MCF 10A (cell line): ENCODE data around the gene BCR. TPM values are rescaled to one million over a fixed set of nuclear protein-coding genes. Genes with fewer than 3 reads are reported as not detected.

ENCODE experiments used
- BruUV-seq: library from RNA; stranded (reverse); fragments of 400-500 nt; replicated peaks from 2 replicates; lab custom pipeline; 2021; lab: Mats Ljungman, UMichigan
- CTCF ChIA-PET: fragments of 300-600 bp; sonication (Branson Sonifier 250); formaldehyde crosslinking; extraction: SDS; loops from one replicate; lab custom pipeline; 2021; ENCODE audit warnings: antibody characterized with exemption, inconsistent platforms; lab: Yijun Ruan, JAX
- POLR2A ChIA-PET: fragments of 300-600, 350-650 bp; sonication (Branson Sonifier 250); formaldehyde crosslinking; extraction: SDS; loops from one replicate; lab custom pipeline; 2020; ENCODE audit warnings: antibody characterized with exemption, inconsistent platforms; lab: Yijun Ruan, JAX
- DNase-seq: peaks from one replicate; pipeline ENCODE4 v3.0.0-alpha.2; 2018; ENCODE audit not compliant: unreplicated experiment
- H3K27ac Mint-ChIP-seq: one replicate; pipeline ENCODE4 v1.8.0; 2022; ENCODE audit warnings: mild to moderate bottlenecking, low read depth, mixed read lengths; ENCODE audit not compliant: unreplicated experiment
- H3K27me3 Mint-ChIP-seq: one replicate; pipeline ENCODE4 v1.8.0; 2022; ENCODE audit warnings: mixed read lengths; ENCODE audit not compliant: insufficient read depth, unreplicated experiment
- H3K36me3 Mint-ChIP-seq: one replicate; pipeline ENCODE4 v1.8.0; 2022; ENCODE audit warnings: mild to moderate bottlenecking, moderate library complexity, mixed read lengths; ENCODE audit not compliant: insufficient read depth, unreplicated experiment
- H3K4me1 Mint-ChIP-seq: one replicate; pipeline ENCODE4 v1.8.0; 2022; ENCODE audit warnings: mixed read lengths; ENCODE audit not compliant: insufficient read depth, unreplicated experiment
- H3K4me3 Mint-ChIP-seq: one replicate; pipeline ENCODE4 v1.8.0; 2022; ENCODE audit warnings: mild to moderate bottlenecking, moderate library complexity, mixed read lengths; ENCODE audit not compliant: unreplicated experiment
- H3K9me3 Mint-ChIP-seq: one replicate; pipeline ENCODE4 v1.8.0; 2022; ENCODE audit warnings: mixed read lengths; ENCODE audit not compliant: unreplicated experiment
- CTCF ChIP-seq: fragments of 200-600 bp; IDR thresholded peaks from one replicate; pipeline ENCODE4 v1.8.0; 2022; ENCODE audit warnings: antibody characterized with exemption, mild to moderate bottlenecking; ENCODE audit not compliant: unreplicated experiment
- intact Hi-C: fragments of 100-400 bp; cut with micrococcal nuclease; formaldehyde crosslinking; loops from 2 replicates; pipeline ENCODE4 v1.14.1; 2022
- total RNA-seq: library from RNA; stranded (reverse); gene quantifications from 2 replicates; pipeline ENCODE4 v1.2.3, GENCODE V29; 2022

BCR gene
- total RNA-seq, 1 experiment from 2014 or later: 77.9 TPM

- Mint-ChIP-seq H3K9me3 (no peaks in the 10 kb centered on the region), H3K4me1 (peaks cover 20% of the 10 kb centered on the region), H3K4me3 (no peak overlapping the region), H3K27me3 (no peaks in the 10 kb centered on the region), H3K36me3 (peaks cover 42% of the 10 kb centered on the region), H3K27ac (no peak overlapping the region)
- BruUV-seq: no TSS peak
- ChIA-PET CTCF (interaction anchor here (0.6 to 3.9 kb wide), 5 partner anchors 43 to 1145 kb away, joined by 3 to 33 read pairs (median 4); partner anchors contain the start of gene BCR), POLR2A (interaction anchor here (0.6 to 2.1 kb wide), 4 partner anchors 41 to 97 kb away, joined by 3 to 8 read pairs (median 4); partner anchors contain the start of gene BCR)
- no peak for DNase-seq
- intact Hi-C loops: no loop called here
- TF ChIP-seq CTCF: no peak
Measured at GRCh38 chr22:23276656-23277582, 96.6 kb downstream of the BCR start.

- ChIA-PET POLR2A (interaction anchor here (1.0 to 2.1 kb wide), 5 partner anchors 52 to 98 kb away, joined by 3 to 8 read pairs (median 5); partner anchors contain the start of gene BCR), CTCF (interaction anchor here (0.6 to 3.9 kb wide), 8 partner anchors 13 to 1144 kb away, joined by 3 to 33 read pairs (median 6); partner anchors contain the start of gene BCR)
- H3K4me3 Mint-ChIP-seq: no peak overlapping the region
- no peak for TF ChIP-seq CTCF
- peaks cover 21% of the 10 kb centered on the region for H3K4me1 Mint-ChIP-seq
- no peak overlapping the region for H3K27ac Mint-ChIP-seq
- intact Hi-C loops: loop anchor here (2.0 kb wide), 1 partner anchor 21 kb away; no protein-coding TSS in a partner anchor
- no TSS peak for BruUV-seq
- no peaks in the 10 kb centered on the region for H3K27me3 Mint-ChIP-seq
- DNase-seq: no peak
- H3K36me3 Mint-ChIP-seq: peaks cover 40% of the 10 kb centered on the region
- no peaks in the 10 kb centered on the region for H3K9me3 Mint-ChIP-seq
Measured at GRCh38 chr22:23277583-23278295, 97.4 kb downstream of the BCR start.

GRCh38 chr22:23278883-23279675 lies 98.8 kb downstream of the BCR start:
- Mint-ChIP-seq H3K36me3 (peaks cover 29% of the 10 kb centered on the region), H3K27ac (peak overlapping the region; percentile 89), H3K9me3 (no peaks in the 10 kb centered on the region), H3K27me3 (no peaks in the 10 kb centered on the region), H3K4me1 (peaks cover 25% of the 10 kb centered on the region), H3K4me3 (peak overlapping the region; percentile 39)
- POLR2A ChIA-PET: interaction anchor here (0.6 to 2.4 kb wide), 11 partner anchors 10 to 268 kb away, joined by 3 to 13 read pairs (median 3); partner anchors contain the start of gene BCR
- CTCF ChIA-PET: interaction anchor here (0.8 to 3.9 kb wide), 8 partner anchors 12 to 815 kb away, joined by 3 to 33 read pairs (median 6); partner anchors contain the start of gene BCR
- intact Hi-C loops: loop anchor here (2.0 kb wide), 1 partner anchor 22 kb away; no protein-coding TSS in a partner anchor
- no TSS peak for BruUV-seq
- peak; percentile 96 for DNase-seq
- TF ChIP-seq CTCF: no peak
